OCI-LY3 (cell line): ENCODE data around the gene MYO5B.
A peak's percentile ranks its signal among the peaks of the same experiment; 100 is the strongest.

Source experiments
- H2AFZ ChIP-seq: fragments of 200-600, 300-600 bp; shearing (Covaris generic); 2 replicates; pipeline ENCODE4 v1.6.0; 2014; ENCODE audit warnings: antibody characterized with exemption, low read depth, low read length
- H3K27ac ChIP-seq: fragments of 200-600, 300-600 bp; sonication (generic); 2 replicates; pipeline ENCODE4 v1.5.1; 2014; ENCODE audit warnings: mild to moderate bottlenecking, low read length, moderate library complexity, mixed read lengths
- H3K27me3 ChIP-seq: fragments of 200-600, 300-600 bp; sonication (generic); 2 replicates; pipeline ENCODE4 v1.6.1; 2014; ENCODE audit warnings: low read depth, low read length, mixed read lengths
- H3K36me3 ChIP-seq: fragments of 200-600, 300-600 bp; sonication (generic); replicated peaks from 2 replicates; pipeline ENCODE3; 2014; ENCODE audit warnings: low read depth, low read length, mixed read lengths
- H3K4me1 ChIP-seq: fragments of 300-600, 200-600 bp; sonication (generic); 2 replicates; pipeline ENCODE4 v1.6.1; 2014; ENCODE audit warnings: low read length, mixed read lengths
- H3K4me2 ChIP-seq: fragments of 200-600, 300-600 bp; sonication (generic); 2 replicates; pipeline ENCODE4 v1.6.1; 2014; ENCODE audit warnings: low read length, mixed read lengths
- H3K4me3 ChIP-seq: fragments of 300-600, 200-600 bp; sonication (generic); 2 replicates; pipeline ENCODE4 v1.5.1; 2014; ENCODE audit warnings: antibody characterized with exemption, mild to moderate bottlenecking, low read length, moderate library complexity
- H3K79me2 ChIP-seq: fragments of 300-600, 200-600 bp; shearing (Covaris generic); 2 replicates; pipeline ENCODE4 v1.6.1; 2014; ENCODE audit warnings: mild to moderate bottlenecking, low read length, mixed read lengths
- H3K9ac ChIP-seq: fragments of 300-600, 200-600 bp; shearing (Covaris generic); 2 replicates; pipeline ENCODE4 v1.6.0; 2014; ENCODE audit warnings: mild to moderate bottlenecking, low read length, moderate library complexity
- H3K9me3 ChIP-seq: fragments of 200-600, 300-600 bp; shearing (Covaris generic); 2 replicates; pipeline ENCODE4 v1.6.1; 2014; ENCODE audit warnings: low read length, mixed read lengths; ENCODE audit not compliant: insufficient read depth
- H4K20me1 ChIP-seq: fragments of 200-600, 300-600 bp; sonication (generic); 2 replicates; pipeline ENCODE4 v1.6.1; 2016; ENCODE audit warnings: low read length, mixed read lengths; ENCODE audit not compliant: insufficient read depth
- EZH2phosphoT487 ChIP-seq: fragments of 200-600 bp; shearing (Covaris generic); IDR thresholded peaks from 2 replicates; pipeline ENCODE4 v1.6.1; 2018; ENCODE audit warnings: antibody characterized with exemption, mixed run types, low read depth
- TF ChIP-seq, protein P1 (sequence below): fragments of 200-600, 300-600 bp; sonication (generic); IDR thresholded peaks from 2 replicates; pipeline ENCODE4 v1.5.1; 2014; ENCODE audit warnings: antibody characterized with exemption, low read length, low read depth

The MYO5B gene

DNA sequence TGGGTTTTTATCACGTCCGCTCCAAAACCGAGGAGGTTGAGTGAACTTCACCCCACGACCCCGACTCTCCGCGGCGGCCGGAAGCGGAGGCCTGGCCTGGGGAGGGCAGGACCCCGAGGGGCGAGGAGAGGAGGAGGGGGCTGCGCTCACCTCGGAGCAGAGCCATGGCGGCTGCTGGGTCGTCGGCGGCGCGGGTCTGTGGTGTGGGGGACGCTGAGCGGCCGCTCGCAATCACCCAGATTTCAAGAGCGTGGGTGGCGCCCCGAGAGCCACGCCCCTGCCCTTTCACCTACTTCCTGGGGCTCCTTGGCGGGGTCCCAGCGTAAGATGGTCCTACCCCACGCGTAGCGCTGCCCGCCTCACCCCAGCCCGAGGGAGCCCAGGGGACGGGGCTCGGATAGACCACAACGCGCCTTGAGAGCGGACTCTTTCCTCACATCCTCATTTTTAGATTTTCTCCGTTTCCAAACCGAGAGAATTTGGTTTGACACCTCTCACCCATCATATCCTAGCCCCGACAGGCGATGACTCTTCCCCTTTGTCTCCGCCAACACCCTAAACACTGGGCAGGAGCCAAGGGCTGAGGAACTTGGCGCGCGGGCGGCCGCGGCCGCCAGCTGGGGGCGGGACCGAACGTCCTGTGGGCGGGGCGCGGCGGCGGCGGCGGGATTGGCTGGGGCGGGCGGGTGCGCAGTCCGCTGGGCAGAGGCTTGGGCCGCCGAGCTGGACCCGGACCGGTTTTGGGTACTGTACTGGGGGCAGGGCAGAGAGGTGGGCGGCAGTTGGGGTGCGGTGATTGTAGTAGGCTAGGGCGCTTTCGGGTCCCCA lies 381.4 kb downstream of the MYO5B start, which contains the start of gene ACAA2:
ACAA2 (minus strand) TSS at position 215 of the 828 bp plus-strand sequence; CDS start at position 166, 49 bp downstream.
- Histone ChIP-seq H3K79me2 (peaks cover 58% of the 10 kb centered on the region), H3K9me3 (no peaks in the 10 kb centered on the region), H3K36me3 (peaks cover 14% of the 10 kb centered on the region), H3K4me3 (peak within 1 kb of the TSS; percentile 80), H3K4me1 (peaks cover 17% of the 10 kb centered on the region), H2AFZ (peak within 1 kb of the TSS; percentile 91), H3K9ac (peak within 1 kb of the TSS; percentile 88), H4K20me1 (peaks cover 14% of the 10 kb centered on the region), H3K27ac (peak within 1 kb of the TSS; percentile 88), H3K4me2 (peak within 1 kb of the TSS; percentile 96), H3K27me3 (no peaks in the 10 kb centered on the region)
- no peak for TF ChIP-seq EZH2phosphoT487
- TF ChIP-seq, protein P1, sequence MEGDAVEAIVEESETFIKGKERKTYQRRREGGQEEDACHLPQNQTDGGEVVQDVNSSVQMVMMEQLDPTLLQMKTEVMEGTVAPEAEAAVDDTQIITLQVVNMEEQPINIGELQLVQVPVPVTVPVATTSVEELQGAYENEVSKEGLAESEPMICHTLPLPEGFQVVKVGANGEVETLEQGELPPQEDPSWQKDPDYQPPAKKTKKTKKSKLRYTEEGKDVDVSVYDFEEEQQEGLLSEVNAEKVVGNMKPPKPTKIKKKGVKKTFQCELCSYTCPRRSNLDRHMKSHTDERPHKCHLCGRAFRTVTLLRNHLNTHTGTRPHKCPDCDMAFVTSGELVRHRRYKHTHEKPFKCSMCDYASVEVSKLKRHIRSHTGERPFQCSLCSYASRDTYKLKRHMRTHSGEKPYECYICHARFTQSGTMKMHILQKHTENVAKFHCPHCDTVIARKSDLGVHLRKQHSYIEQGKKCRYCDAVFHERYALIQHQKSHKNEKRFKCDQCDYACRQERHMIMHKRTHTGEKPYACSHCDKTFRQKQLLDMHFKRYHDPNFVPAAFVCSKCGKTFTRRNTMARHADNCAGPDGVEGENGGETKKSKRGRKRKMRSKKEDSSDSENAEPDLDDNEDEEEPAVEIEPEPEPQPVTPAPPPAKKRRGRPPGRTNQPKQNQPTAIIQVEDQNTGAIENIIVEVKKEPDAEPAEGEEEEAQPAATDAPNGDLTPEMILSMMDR = no peak

DNA sequence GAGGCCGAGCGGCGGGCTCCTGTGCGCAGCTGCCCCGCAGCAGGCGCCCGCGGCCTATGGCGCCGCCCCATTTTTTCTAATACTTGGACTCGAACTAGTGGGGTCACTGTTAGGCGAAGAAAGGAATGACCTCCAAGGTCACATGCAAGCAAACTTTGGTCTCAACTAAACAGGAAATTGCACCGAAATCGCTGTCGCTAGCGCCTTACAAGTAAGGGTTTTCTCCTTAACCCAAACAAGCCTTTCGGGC lies 382.0 kb downstream of the MYO5B start:
- Histone ChIP-seq H3K27ac (peak overlapping the region; percentile 88), H2AFZ (peak overlapping the region; percentile 91), H3K27me3 (no peaks in the 10 kb centered on the region), H3K4me2 (peak overlapping the region; percentile 96), H3K9me3 (no peaks in the 10 kb centered on the region), H3K79me2 (peaks cover 63% of the 10 kb centered on the region), H3K4me3 (peak overlapping the region; percentile 80), H4K20me1 (peaks cover 19% of the 10 kb centered on the region), H3K36me3 (peaks cover 11% of the 10 kb centered on the region), H3K4me1 (peaks cover 17% of the 10 kb centered on the region), H3K9ac (peak overlapping the region; percentile 88)
- TF ChIP-seq EZH2phosphoT487 = no peak
- TF ChIP-seq, protein P1 = peak; percentile 10; the same call in 1 of the 2 replicates

DNA sequence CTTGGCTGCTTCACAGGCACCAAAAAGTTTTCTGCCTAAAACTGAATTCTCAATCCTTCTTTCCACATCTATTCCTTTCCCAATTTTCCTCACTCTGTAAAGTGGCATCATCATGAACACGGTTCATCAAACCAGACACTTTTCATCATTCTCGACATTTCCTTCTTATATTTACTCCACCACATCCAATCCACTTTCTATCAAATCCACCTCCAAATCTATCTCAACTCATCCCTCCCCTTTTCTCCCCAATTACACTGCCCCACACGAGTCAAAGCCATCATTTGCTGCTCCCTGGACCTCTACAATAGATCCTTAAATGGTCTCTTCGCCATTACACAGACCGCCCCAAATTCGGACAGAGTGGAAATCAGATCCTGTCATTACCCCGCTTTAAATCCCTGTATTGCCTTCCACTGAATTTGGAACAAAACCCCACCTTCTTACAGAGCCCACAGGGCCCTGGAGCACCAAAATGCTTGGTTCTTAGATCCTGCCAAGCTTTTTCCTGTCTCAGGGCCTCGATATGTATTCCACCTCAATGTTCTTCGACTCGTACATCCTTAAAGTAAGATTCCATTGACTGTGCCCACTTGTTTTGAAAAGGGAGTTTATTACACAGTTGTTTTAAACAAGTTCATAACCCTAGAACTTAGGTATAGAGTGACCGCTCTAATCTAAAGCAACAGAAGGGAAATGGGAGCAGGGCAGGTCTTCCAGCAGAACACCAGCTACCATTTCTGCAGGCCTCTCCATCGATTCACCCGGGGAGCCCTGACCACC lies 382.5 kb downstream of the MYO5B start:
- Histone ChIP-seq H3K36me3 (peaks cover 11% of the 10 kb centered on the region), H3K4me3 (peak overlapping the region; percentile 80), H3K79me2 (peaks cover 68% of the 10 kb centered on the region), H3K27me3 (no peaks in the 10 kb centered on the region), H2AFZ (peak overlapping the region; percentile 91; the same call in 1 of the 2 replicates), H3K27ac (peak overlapping the region; percentile 88), H3K9me3 (no peaks in the 10 kb centered on the region), H4K20me1 (peaks cover 24% of the 10 kb centered on the region), H3K4me2 (peak overlapping the region; percentile 96), H3K4me1 (peaks cover 17% of the 10 kb centered on the region), H3K9ac (peak overlapping the region; percentile 88)
- TF ChIP-seq EZH2phosphoT487 = no peak
- TF ChIP-seq, protein P1 = no peak
